HG03064 (cell line): ENCODE data around the gene GRID1.

Source experiments
- ATAC-seq: cut with Tn5 transposase; IDR thresholded peaks from one replicate; pipeline ENCODE4 v1.9.1; 2021; ENCODE audit warnings: low read depth; ENCODE audit not compliant: unreplicated experiment

GRID1 gene

GRCh38 chr10:85832988-85833387 is 533.6 kb downstream of the GRID1 start:
- no peak for ATAC-seq

DNA sequence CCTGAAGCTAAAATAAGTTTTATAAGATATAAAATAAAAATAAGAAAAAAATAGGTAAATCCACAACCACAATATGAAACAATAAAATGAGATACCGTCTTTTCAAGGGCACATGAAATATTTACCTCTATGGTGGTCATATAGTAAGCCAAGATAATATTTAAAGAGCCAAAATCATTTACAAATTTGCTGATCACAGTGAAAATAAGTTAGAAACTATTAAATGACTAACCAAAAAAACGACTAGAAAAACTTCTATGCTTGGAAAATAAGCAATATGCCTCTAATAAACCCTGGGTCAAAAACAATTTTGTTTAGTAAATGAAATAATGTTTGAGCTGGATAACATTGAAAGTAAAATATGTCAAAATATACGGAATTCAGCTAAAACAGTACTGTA is 535.2 kb downstream of the GRID1 start:
- no peak for ATAC-seq

DNA sequence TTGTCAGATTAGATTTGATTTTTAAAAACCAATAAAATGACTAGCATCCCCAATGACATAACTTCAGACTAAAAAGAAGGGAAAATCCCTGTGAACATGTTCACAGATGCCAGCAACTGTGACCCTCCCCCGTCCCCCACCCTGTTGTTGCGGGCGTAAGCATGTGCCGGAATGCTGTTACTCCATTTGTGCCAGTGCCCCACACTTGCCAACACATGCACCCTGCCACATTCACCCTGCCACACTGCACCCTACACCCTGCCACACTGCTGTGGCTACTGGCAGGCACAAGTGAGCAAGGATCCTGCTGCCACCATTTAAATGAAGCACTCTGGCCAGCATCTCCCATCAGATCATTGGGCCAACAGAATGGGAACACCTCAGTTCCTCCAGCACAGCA is 540.2 kb downstream of the GRID1 start:
- no peak for ATAC-seq

- ATAC-seq = no peak
Observed at GRCh38 chr10:85811405-85811804, 555.2 kb downstream of the GRID1 start.

DNA sequence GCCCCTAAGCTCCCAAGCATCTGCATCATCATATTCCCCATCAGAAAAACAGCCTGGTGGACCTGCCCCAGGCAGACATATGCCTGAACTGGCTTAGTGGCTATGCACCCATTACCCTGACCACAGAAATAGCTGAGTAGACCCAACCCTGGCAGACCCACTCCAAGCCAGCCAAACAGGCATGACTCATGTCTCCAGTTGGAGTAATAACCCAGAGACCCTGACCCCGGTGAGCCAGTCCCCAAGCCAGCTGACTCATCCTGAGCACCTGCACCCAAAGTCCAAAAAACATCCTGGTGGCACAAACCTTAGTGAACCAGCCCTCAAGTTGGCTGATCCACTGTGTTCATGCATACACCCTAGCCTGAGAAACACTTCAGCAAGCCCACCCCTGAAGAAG is 555.9 kb downstream of the GRID1 start:
- no peak for ATAC-seq

DNA sequence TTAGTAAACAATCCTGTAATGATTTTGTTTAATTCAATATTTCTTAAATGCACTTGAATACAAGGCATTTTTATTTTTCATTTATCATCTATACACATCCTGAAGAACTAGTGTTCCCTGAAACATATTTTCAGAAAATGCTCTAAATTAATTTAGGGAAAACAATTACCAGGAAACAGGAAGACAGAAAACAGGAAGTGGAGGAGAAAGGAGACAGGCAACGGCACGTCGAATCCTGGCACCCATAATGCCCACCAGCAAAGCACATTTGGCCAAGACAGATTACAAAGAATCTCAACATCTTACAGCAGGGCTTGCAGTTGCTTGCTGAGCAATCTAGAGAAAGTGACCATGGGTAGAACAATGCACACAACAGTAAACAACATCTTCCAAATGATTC is 571.1 kb downstream of the GRID1 start:
- no peak for ATAC-seq

- ATAC-seq = no peak
Observed at GRCh38 chr10:85794553-85794952, 572.0 kb downstream of the GRID1 start.

GRCh38 chr10:85792533-85792858 is 574.1 kb downstream of the GRID1 start:
- no peak for ATAC-seq

- no peak for ATAC-seq
Observed at GRCh38 chr10:85791818-85792532, 574.6 kb downstream of the GRID1 start.

DNA sequence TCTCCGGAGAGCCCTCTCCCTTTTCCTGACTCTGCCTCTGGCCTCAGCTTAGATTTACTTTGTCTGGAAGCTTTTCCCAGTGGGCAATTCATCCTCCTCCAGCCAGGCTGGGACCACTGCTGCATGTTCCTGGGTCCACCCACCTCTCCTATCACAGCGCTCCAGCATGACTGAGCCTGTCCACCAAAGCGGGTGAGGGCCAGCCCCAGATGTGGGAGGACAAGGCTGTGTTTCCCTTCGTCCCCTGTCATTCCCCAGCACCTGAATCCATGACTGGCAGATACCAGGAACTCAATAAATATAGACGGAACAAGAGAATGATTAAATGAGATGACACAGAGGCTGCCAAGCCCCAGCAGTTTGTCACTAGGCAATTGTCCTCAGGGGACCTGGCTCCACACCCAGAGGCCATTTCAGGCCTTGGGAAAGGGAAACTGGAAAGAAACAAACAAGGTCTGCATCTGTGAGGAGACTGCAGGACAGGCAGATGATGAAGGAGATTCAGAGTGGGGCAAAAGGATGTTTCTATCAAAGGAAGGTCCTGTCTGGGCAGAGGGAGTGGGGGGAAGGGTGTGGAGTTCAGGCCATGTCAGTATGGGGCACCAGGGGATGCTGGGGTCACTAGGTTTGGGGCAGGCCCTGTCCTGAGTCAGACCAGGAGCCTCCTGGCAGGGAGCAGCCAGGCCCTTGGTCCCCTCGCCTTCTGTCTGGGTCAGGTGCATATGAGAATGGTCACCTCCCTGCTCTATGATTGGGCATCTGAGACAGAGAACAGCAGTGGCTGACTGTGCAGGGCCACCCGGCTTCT is 576.4 kb downstream of the GRID1 start:
- no peak for ATAC-seq

DNA sequence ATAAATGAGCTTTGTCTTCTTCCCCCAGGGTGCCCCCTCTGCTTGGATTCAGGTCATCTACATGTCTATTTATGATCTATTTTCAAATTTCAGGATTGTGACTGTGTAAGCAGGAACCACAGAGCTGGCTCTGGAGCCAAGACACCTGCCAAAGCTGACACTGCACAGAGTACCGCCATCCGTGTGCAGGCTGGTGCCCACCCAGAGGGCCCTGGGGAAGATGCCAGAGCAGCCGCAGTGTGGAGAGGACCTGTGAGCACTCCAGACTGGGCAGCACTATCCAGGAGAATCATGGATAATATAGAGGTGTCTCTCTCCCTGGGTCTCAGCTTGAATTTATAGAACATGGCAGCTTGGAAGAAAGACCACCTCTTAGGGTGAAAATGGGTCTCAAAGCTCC is 577.5 kb downstream of the GRID1 start:
- no peak for ATAC-seq

- no peak for ATAC-seq
Observed at GRCh38 chr10:85788570-85788969, 578.0 kb downstream of the GRID1 start.

DNA sequence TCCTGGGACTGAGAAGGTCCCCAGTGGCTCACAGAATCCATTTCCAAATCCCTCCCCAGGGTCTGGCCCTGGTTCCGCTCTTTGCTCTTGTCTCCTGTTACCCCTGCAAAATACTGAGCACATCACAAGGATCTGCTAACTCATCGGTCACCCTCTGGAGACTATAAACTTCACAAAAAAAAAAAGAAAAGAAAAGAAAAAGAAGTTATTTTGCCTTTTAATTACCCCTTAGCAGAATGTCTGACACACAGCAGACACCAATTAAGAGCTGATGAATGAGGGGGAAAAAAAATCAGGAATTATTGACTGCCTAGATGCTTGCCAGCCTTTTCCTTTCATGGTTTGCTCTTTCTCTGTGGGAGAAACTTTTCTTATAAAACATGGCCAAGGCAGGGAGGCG is 578.7 kb downstream of the GRID1 start:
- ATAC-seq = no peak

DNA sequence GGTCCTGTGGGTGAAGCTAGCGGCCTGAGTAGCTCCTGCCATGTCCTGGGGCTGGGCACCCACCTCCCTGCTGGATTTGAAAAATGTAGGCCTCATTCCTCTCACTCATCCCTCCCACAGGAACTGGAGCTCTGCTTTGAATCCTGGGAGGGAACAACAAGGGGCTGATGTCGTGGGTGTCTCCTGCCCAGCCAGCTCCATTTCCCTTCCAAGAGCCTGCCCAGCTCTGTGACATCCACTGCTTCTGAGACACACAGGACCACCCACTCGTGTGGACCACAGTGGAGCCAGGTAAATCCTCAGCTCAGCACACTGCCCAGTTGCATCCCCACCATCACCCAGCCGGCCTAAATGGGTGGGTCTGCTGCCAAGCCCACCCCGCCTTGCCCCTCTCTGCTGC is 579.2 kb downstream of the GRID1 start:
- ATAC-seq = no peak

DNA sequence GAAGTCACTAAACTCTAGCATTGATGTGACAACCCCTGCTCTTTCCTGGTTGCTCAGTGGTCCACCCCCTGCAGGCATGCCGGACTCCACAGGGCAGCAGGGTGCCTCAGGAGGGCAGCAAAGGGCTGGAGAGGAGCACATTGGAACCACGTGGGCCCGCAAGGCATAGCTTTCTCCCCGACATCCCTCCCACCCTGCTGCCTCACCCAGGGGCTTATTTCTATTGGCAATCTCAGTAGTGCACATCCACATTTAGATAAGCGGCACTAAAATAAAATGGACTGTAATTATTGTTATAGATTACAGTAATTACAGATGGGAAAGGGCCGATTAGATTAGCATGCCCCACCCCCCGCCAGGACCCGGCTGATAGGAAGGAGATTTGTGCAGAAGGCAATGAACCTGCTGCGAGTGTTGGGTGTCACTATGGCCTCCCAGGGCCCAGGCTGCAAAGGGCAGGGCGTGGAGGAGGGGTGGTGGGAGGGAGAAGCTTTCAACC is 580.1 kb downstream of the GRID1 start:
- ATAC-seq = no peak

DNA sequence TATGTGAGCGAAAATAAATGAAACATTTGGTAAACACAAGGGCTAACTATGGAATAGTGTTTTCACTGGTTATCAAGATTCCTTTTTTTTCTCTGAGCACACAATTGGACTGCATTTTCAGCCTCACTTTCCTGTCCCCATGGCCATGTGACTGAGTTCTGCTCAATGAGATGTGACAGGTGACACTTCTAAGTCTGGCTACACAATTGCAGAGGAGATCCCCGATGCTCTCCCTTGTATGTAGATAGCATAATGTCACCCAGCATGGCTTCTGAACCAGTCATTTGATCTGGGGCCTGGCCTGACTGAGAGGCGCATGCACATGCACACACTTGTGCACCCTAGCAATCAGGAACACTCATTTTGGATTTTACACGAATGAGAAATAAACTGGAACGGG is 581.8 kb downstream of the GRID1 start:
- no peak for ATAC-seq

DNA sequence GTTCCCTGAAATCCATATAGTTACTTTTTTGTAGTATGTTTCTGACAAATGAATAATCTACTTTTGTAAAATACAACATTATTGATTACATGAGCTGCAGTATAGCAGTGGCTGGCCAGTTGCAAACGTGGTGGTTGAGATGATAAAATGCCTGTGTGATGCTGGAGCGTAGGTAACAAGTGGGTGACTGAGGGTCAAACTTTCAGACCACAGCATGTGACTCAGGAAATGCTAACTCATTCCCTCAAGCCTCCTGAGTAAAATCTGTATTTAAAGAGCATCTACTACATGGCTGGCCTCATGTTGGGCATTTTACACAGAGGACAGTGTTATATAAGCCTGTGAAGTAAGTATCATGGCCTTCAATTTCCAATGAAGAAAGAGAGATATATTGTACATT is 585.2 kb downstream of the GRID1 start:
- no peak for ATAC-seq

- ATAC-seq = no peak
Observed at GRCh38 chr10:85778074-85778473, 588.5 kb downstream of the GRID1 start.

- ATAC-seq = no peak
Observed at GRCh38 chr10:85767891-85768290, 598.7 kb downstream of the GRID1 start.

GRCh38 chr10:85764108-85764507 is 602.5 kb downstream of the GRID1 start:
- no peak for ATAC-seq

- no peak for ATAC-seq
Observed at GRCh38 chr10:85761906-85762445, 604.6 kb downstream of the GRID1 start.
